Measurements from ENCODE around the gene ACVR2A. TPM values are rescaled to one million over a fixed set of nuclear protein-coding genes. Genes with fewer than 3 reads are reported as not detected.

Gene ACVR2A
- polyA plus RNA-seq, 3 donors = 2.6 to 10.5 (median 3.7) TPM

GRCh38 chr2:147810883-147811765 is 33.7 kb upstream of the ACVR2A start:
- H2AFZ ChIP-seq (ENCODE audit: insufficient read depth, low read depth, low read length, poor library complexity, severe bottlenecking) = no peak overlapping the region
- no peak overlapping the region for H3K27ac ChIP-seq (ENCODE audit: low read depth in 1 of 2, low read length in 2 of 2)
- peaks cover 0 to 8% (median 3%) of the 10 kb centered on the region in 7 donors for H3K9me3 Mint-ChIP-seq
- H3K4me2 ChIP-seq (replicated peaks; ENCODE audit: extremely low read depth, low read length, poor library complexity, severe bottlenecking) = no peak overlapping the region
- no peak for DNase-seq
- no peaks in the 10 kb centered on the region for H3K9me3 ChIP-seq (replicated peaks in 1 of 2; ENCODE audit: control insufficient read depth in 1 of 2, insufficient read depth in 1 of 2, low read length in 2 of 2)
- peaks cover 0 to 2% of the 10 kb centered on the region in 2 donors for H3K27me3 ChIP-seq (ENCODE audit: control insufficient read depth in 2 of 2, insufficient read depth in 2 of 2, low read length in 2 of 2)
- H3K4me1 ChIP-seq (ENCODE audit: control insufficient read depth in 1 of 2, insufficient read depth in 2 of 2, low read length in 2 of 2) = no peaks in the 10 kb centered on the region
- intact Hi-C loops (cut with micrococcal nuclease) = no loop called here
- no peak overlapping the region for H3K27ac Mint-ChIP-seq
- H3K79me2 ChIP-seq (ENCODE audit: insufficient read depth, low read length) = no peaks in the 10 kb centered on the region
- H3K4me1 Mint-ChIP-seq = no peaks in the 10 kb centered on the region
- no peaks in the 10 kb centered on the region for H4K20me1 ChIP-seq (ENCODE audit: insufficient read depth, low read length)
- H3K4me3 Mint-ChIP-seq = no peak overlapping the region
- TF ChIP-seq, protein P1, sequence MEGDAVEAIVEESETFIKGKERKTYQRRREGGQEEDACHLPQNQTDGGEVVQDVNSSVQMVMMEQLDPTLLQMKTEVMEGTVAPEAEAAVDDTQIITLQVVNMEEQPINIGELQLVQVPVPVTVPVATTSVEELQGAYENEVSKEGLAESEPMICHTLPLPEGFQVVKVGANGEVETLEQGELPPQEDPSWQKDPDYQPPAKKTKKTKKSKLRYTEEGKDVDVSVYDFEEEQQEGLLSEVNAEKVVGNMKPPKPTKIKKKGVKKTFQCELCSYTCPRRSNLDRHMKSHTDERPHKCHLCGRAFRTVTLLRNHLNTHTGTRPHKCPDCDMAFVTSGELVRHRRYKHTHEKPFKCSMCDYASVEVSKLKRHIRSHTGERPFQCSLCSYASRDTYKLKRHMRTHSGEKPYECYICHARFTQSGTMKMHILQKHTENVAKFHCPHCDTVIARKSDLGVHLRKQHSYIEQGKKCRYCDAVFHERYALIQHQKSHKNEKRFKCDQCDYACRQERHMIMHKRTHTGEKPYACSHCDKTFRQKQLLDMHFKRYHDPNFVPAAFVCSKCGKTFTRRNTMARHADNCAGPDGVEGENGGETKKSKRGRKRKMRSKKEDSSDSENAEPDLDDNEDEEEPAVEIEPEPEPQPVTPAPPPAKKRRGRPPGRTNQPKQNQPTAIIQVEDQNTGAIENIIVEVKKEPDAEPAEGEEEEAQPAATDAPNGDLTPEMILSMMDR (IDR thresholded peaks at IDR 0.05) = no peak
- no peaks in the 10 kb centered on the region for H3K36me3 ChIP-seq (replicated peaks in 1 of 2; ENCODE audit: control insufficient read depth in 1 of 2, insufficient read depth in 2 of 2, low read length in 2 of 2)
- no peaks in the 10 kb centered on the region for H3K36me3 Mint-ChIP-seq
- H3K27me3 Mint-ChIP-seq (ENCODE audit: low read depth in 3 of 3) = peaks cover 0 to 3% (median 1%) of the 10 kb centered on the region in 3 donors
- no peak overlapping the region for H3K4me3 ChIP-seq (replicated peaks in 1 of 3; ENCODE audit: low read depth in 2 of 3, low read length in 3 of 3)
- no peak overlapping the region for H3K9ac ChIP-seq (ENCODE audit: insufficient read depth, low read length, poor library complexity, severe bottlenecking)

- Mint-ChIP-seq H3K36me3 (no peaks in the 10 kb centered on the region), H3K9me3 (peaks cover 0 to 3% (median 0%) of the 10 kb centered on the region in 7 donors), H3K4me3 (no peak overlapping the region), H3K27ac (no peak overlapping the region), H3K27me3 (ENCODE audit: low read depth in 3 of 3) (peaks cover 0 to 6% (median 2%) of the 10 kb centered on the region in 3 donors), H3K4me1 (no peaks in the 10 kb centered on the region)
- intact Hi-C loops (cut with micrococcal nuclease) = no loop called here
- no peak for DNase-seq
- no peak overlapping the region for H3K27ac ChIP-seq (ENCODE audit: low read depth in 1 of 2, low read length in 2 of 2)
- H3K4me3 ChIP-seq (replicated peaks in 1 of 3; ENCODE audit: low read depth in 2 of 3, low read length in 3 of 3) = no peak overlapping the region
- no peaks in the 10 kb centered on the region for H3K36me3 ChIP-seq (replicated peaks in 1 of 2; ENCODE audit: control insufficient read depth in 1 of 2, insufficient read depth in 2 of 2, low read length in 2 of 2)
- H3K4me2 ChIP-seq (replicated peaks; ENCODE audit: extremely low read depth, low read length, poor library complexity, severe bottlenecking) = no peak overlapping the region
- no peaks in the 10 kb centered on the region for H3K79me2 ChIP-seq (ENCODE audit: insufficient read depth, low read length)
- WGBS (ENCODE audit: insufficient coverage) = 79% methylated on average over 1 of the region's 1 CpG
- TF ChIP-seq, protein P1 (IDR thresholded peaks at IDR 0.05) = no peak
- no peaks in the 10 kb centered on the region for H3K9me3 ChIP-seq (replicated peaks in 1 of 2; ENCODE audit: control insufficient read depth in 1 of 2, insufficient read depth in 1 of 2, low read length in 2 of 2)
- no peaks in the 10 kb centered on the region for H3K27me3 ChIP-seq (ENCODE audit: control insufficient read depth in 2 of 2, insufficient read depth in 2 of 2, low read length in 2 of 2)
- no peak overlapping the region for H3K9ac ChIP-seq (ENCODE audit: insufficient read depth, low read length, poor library complexity, severe bottlenecking)
- H3K4me1 ChIP-seq (ENCODE audit: control insufficient read depth in 1 of 2, insufficient read depth in 2 of 2, low read length in 2 of 2) = no peaks in the 10 kb centered on the region
- no peak overlapping the region for H2AFZ ChIP-seq (ENCODE audit: insufficient read depth, low read depth, low read length, poor library complexity, severe bottlenecking)
- no peaks in the 10 kb centered on the region for H4K20me1 ChIP-seq (ENCODE audit: insufficient read depth, low read length)
Observed at GRCh38 chr2:147818741-147819140, 26.1 kb upstream of the ACVR2A start.
